GM19395 (cell line): ENCODE data around the gene SNTB2.

Experiments
- ATAC-seq: cut with Tn5 transposase; IDR thresholded peaks from one replicate; pipeline ENCODE4 v1.9.1; 2021; ENCODE audit warnings: mild to moderate bottlenecking, moderate library complexity; ENCODE audit not compliant: unreplicated experiment

The SNTB2 gene

GRCh38 chr16:69338557-69339288 is 151.8 kb downstream of the SNTB2 start:
- ATAC-seq, result no peak

DNA sequence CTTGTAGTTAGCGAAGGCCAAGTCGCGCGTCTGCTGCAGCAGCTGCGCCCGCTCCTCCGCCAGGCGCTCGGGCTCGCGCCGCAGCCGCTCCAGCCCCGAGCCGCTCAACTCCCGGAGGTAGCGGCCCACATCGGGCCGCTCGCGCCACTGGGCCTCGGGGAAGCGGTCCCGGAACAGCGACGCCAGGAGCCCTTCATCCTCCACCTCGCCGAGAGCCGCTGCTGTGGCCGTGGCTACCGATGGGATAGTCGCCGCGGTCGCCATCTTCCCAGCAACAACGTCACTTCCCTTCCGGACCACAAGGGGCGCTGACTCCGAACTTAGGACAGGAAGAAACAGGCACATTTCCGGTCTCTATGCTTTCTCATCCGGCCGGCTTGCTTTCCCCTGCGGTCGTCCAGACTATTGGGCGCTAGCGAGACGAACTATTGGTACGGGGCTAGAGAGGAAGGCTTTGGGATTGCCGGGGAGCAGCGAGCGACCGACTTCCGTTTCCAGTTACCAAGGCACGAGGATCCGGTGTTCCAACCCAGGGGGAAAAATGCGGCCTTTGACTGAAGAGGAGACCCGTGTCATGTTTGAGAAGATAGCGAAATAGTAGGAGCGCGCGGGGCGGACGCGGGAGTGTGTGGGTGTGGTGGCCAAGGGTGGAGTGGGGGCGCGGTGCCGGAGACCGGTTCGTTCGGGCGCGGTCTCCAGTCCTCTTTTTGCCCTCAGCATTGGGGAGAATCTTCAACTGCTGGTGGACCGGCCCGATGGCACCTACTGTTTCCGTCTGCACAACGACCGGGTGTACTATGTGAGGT is 152.5 kb downstream of the SNTB2 start, which contains the start of the genes COG8 and NIP7:
TSS of gene COG8 (minus strand) at position 276 of the 806 bp plus-strand sequence. CDS start at position 264, 12 bp downstream.
TSS of gene NIP7 (plus strand) at position 484 of the 806 bp plus-strand sequence. CDS start at position 542, 58 bp downstream.
- peak; percentile 93 for ATAC-seq

DNA sequence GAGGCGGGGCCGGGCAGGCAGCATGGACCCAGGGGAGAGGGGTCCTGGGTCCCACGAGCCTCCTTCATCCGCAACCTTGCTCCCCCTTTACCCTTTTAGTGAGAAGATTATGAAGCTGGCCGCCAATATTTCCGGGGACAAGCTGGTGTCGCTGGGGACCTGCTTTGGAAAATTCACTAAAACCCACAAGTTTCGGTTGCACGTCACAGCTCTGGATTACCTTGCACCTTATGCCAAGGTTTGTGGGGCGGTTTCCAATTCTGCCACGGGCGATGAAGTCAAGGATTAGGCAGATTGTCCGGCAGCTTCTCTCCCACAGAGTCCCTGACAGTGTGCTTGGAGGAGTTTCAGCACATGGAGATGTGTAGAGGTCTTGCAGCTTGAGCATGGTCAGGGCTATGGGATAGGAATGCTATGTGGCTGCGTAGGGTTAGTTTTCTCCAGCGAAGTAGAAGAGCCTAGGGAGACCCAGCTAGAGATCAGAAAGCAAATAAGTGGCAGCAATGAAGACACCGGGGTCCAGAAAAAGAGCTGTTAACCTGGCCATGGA is 153.2 kb downstream of the SNTB2 start:
- no peak for ATAC-seq

DNA sequence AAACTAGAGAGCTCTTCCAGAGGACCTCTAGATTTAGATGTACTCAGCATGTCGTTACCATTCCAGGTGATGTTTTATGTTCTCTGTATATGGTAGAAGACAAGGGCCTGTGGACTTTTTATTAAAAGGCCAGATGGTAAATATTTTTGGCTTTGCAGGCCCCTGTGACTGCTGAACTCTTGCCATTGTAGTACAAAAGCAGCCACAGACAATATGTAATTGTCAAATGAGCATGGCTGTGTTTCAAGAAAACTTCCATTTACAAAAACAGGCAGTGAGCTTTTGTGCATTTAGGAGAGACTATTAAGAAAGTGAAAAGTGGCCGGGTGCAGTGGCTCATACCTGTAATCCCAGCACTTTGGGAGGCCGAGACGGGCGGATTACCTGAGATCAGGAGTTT is 157.2 kb downstream of the SNTB2 start:
- no peak for ATAC-seq

DNA sequence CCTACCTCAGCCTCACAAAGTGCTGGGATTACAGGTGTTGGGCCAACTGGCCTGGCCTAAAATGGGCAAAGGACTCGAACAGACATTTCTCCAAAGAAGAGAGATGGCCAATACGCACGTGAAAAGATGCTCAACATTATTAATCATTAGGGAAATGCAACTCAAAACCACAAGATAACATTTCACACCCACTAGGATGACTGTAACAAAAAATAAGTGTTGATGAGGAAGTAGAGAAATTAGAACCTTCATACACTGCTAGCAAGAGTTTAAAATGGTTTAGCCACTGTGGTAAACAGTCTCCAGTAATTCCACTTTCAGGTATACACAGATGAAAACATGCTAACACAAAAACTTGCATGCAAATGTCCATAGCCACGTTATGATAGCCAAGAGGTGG is 159.0 kb downstream of the SNTB2 start:
- no peak for ATAC-seq

GRCh38 chr16:69346683-69347082 is 159.7 kb downstream of the SNTB2 start:
- no peak for ATAC-seq

DNA sequence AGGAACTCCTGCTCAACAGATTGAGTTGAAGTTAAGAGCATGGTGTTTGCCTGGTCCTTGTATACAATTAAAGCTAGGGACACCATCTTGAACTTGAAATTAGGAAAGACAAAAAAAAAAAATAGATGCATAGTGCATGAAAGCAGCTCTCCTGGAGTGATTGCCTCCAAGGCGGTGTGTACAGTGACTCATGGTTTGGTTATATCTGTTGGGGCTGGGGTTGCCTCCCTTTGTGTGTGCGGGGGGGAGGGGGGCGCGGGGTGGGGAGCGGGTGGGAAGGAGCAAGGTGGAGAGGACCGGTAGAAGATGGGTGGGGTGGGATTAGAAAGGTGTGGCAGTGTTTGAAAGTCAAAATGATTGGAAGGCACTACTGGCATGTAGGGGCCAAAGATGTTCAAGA is 161.3 kb downstream of the SNTB2 start:
- no peak for ATAC-seq

- ATAC-seq, result no peak
These were observed 162.6 kb downstream of the SNTB2 start for GRCh38 chr16:69349536-69349935.

DNA sequence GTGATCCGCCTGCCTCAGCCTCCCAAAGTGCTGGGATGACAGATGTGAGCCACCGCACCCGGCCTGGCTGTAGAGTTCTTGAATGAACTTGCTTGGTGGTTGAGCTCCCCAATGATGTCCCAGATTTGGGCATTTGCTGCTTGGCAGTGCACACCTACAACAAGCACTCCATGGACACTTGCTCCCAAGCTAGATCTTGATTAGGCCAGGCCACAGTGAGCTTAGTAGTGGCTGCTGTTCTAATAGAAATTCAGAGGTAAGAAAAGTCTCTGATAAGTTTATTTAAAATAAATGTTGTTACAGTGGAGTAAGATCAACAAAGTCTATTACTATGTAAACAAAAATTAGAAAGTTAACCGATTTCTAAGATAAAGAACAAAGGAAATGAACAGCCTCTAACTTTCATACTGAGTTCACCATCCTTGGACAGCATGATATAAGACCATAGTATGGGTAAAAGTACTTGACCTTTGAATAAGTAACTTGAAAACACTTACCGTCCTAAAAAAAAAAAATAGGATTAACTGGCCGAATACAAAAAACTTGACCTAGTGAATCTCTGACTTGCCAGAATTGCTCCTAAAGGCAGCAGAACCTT is 163.7 kb downstream of the SNTB2 start:
- no peak for ATAC-seq

- ATAC-seq, result no peak
These were observed 164.5 kb downstream of the SNTB2 start, which contains the start of gene TMED6 for GRCh38 chr16:69351309-69352027. TMED6 (minus strand) TSS chr16:69351786; CDS start chr16:69351753, 33 bp downstream.
